ENCODE measurements around the gene HSD11B1.
A peak's percentile ranks its signal among the peaks of the same experiment; 100 is the strongest.
"Not testable (repeated sequence)": the region's sequence is repeated elsewhere in the genome, so short reads cannot be mapped to it uniquely, and the experiment has no call there.

HSD11B1 gene

GRCh38 chr1:209692296-209692695 is 12.3 kb upstream of the HSD11B1 start:
- no peak for DNase-seq

- DNase-seq: peak; percentile 79 to 87
Observed at GRCh38 chr1:209692745-209693504, 11.7 kb upstream of the HSD11B1 start.

- DNase-seq: no peak
Observed at GRCh38 chr1:209696673-209697072, 8.0 kb upstream of the HSD11B1 start.

GRCh38 chr1:209697126-209697525 is 7.5 kb upstream of the HSD11B1 start:
- no peak for DNase-seq

- DNase-seq: not testable (repeated sequence)
Observed at GRCh38 chr1:209700686-209701085, 4.0 kb upstream of the HSD11B1 start.

- DNase-seq: no peak
Observed at GRCh38 chr1:209702832-209703231, 1.8 kb upstream of the HSD11B1 start.

- no peak for DNase-seq
Observed at GRCh38 chr1:209703834-209704504, 677 bp upstream of the HSD11B1 start.

GRCh38 chr1:209705033-209705598 is 470 bp downstream of the HSD11B1 start:
- DNase-seq: no peak

GRCh38 chr1:209706622-209707021 is 2.0 kb downstream of the HSD11B1 start:
- no peak for DNase-seq

- no peak for DNase-seq
Observed at GRCh38 chr1:209707308-209707707, 2.7 kb downstream of the HSD11B1 start.

GRCh38 chr1:209708297-209708696 is 3.7 kb downstream of the HSD11B1 start:
- DNase-seq: no peak

GRCh38 chr1:209710093-209710492 is 5.4 kb downstream of the HSD11B1 start:
- no peak for DNase-seq

GRCh38 chr1:209710847-209711246 is 6.2 kb downstream of the HSD11B1 start:
- DNase-seq: no peak

GRCh38 chr1:209714338-209714737 is 9.7 kb downstream of the HSD11B1 start:
- no peak for DNase-seq

- DNase-seq: no peak
Observed at GRCh38 chr1:209715314-209715713, 10.7 kb downstream of the HSD11B1 start.

GRCh38 chr1:209717818-209718217 is 13.2 kb downstream of the HSD11B1 start:
- no peak for DNase-seq

GRCh38 chr1:209720326-209720725 is 15.7 kb downstream of the HSD11B1 start:
- no peak for DNase-seq

- no peak for DNase-seq
Observed at GRCh38 chr1:209720826-209721225, 16.2 kb downstream of the HSD11B1 start.

- no peak for DNase-seq
Observed at GRCh38 chr1:209721323-209721722, 16.7 kb downstream of the HSD11B1 start.

GRCh38 chr1:209723265-209723664 is 18.6 kb downstream of the HSD11B1 start:
- DNase-seq: no peak

GRCh38 chr1:209723756-209724693 is 19.4 kb downstream of the HSD11B1 start:
- DNase-seq: peak; percentile 57 to 69

GRCh38 chr1:209727286-209727685 is 22.6 kb downstream of the HSD11B1 start:
- no peak for DNase-seq

- DNase-seq: no peak
Observed at GRCh38 chr1:209727785-209728184, 23.1 kb downstream of the HSD11B1 start.

Data from activated CD4-positive, alpha-beta T cell treated with anti-CD3 and anti-CD28 coated beads, Interleukin-2, amount 50 U/mL, for 48 hours (primary cell).